ENCODE measurements around the gene GUCY2D. TPM values are rescaled to one million over a fixed set of nuclear protein-coding genes. Genes with fewer than 3 reads are reported as not detected.
A peak's percentile ranks its signal among the peaks of the same experiment; 100 is the strongest.

GUCY2D gene
- total RNA-seq, 1 donor from 2014 or later: 2.6 TPM

- no peaks in the 10 kb centered on the region for H3K27me3 ChIP-seq
- no peak for TF ChIP-seq CTCF (IDR thresholded peaks at IDR 0.05)
- ATAC-seq (no peak), DNase-seq (no peak)
- no peak overlapping the region for H3K27ac ChIP-seq
- intact Hi-C loops (cut with DNase I): no loop called here
- H3K9me3 ChIP-seq: no peaks in the 10 kb centered on the region
- H3K4me1 ChIP-seq: peaks cover 5% of the 10 kb centered on the region
- H3K36me3 ChIP-seq: no peaks in the 10 kb centered on the region
- no peak overlapping the region for H3K4me3 ChIP-seq
Measured at GRCh38 chr17:8029121-8029520, 26.7 kb downstream of the GUCY2D start.

DNA sequence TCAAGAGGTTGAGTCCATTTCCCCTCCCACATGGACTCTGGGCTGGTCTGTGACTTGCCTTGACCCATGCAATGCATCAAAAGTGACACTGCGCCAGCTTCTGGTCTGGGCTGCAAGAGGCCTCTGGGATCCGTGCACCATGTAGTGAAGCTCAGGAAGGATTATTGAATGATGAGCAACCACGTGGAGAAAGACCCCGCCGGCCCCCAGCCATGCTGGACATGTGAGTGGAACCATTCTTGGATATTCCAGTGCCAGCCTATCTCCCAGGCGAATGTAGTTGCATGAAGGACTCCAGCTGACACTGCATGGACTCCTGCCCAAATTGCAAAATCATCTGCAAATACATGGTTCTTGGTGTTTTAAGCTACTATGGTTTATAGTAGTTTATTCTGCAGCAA, 28.8 kb downstream of the GUCY2D start:
- Histone ChIP-seq H3K4me1 (no peaks in the 10 kb centered on the region), H3K27ac (no peak overlapping the region), H3K36me3 (no peaks in the 10 kb centered on the region), H3K27me3 (no peaks in the 10 kb centered on the region), H3K9me3 (no peaks in the 10 kb centered on the region), H3K4me3 (no peak overlapping the region)
- intact Hi-C loops (cut with DNase I): no loop called here
- no peak for TF ChIP-seq CTCF (IDR thresholded peaks at IDR 0.05)
- no peak for ATAC-seq
- DNase-seq: peak; percentile 50

DNA sequence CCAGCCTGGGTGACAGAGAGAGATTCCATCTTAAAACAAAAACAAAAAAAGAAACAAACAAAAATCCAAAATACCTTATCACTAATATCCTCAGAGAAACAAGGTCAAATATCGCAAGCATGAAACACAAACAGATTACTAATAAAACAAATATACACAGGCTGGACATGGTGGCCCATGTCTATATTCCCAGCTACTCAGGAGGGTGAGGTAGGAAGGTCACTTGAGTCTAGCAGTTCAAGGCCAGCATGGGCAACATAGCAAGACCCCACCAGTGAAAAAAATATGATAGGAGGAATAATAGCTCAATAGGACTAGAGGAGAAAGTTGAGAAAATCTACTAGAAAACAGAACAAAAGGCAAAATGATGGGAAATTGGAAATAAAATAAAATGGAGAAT, 29.5 kb downstream of the GUCY2D start:
- Histone ChIP-seq H3K4me1 (no peaks in the 10 kb centered on the region), H3K9me3 (no peaks in the 10 kb centered on the region), H3K27me3 (no peaks in the 10 kb centered on the region), H3K36me3 (no peaks in the 10 kb centered on the region), H3K27ac (no peak overlapping the region), H3K4me3 (no peak overlapping the region)
- no peak for ATAC-seq
- intact Hi-C loops (cut with DNase I): no loop called here
- no peak for TF ChIP-seq CTCF (IDR thresholded peaks at IDR 0.05)
- DNase-seq: no peak

- Histone ChIP-seq H3K4me3 (no peak overlapping the region), H3K27me3 (peaks cover 1% of the 10 kb centered on the region), H3K27ac (no peak overlapping the region), H3K9me3 (no peaks in the 10 kb centered on the region), H3K4me1 (no peaks in the 10 kb centered on the region), H3K36me3 (no peaks in the 10 kb centered on the region)
- DNase-seq: no peak
- no peak for ATAC-seq
- intact Hi-C loops (cut with DNase I): no loop called here
- no peak for TF ChIP-seq CTCF (IDR thresholded peaks at IDR 0.05)
Measured at GRCh38 chr17:8032442-8032841, 30.0 kb downstream of the GUCY2D start.

- Histone ChIP-seq H3K36me3 (no peaks in the 10 kb centered on the region), H3K4me3 (peak within 1 kb of the TSS; percentile 55), H3K4me1 (peaks cover 14% of the 10 kb centered on the region), H3K27ac (peak within 1 kb of the TSS; percentile 83), H3K9me3 (no peaks in the 10 kb centered on the region), H3K27me3 (peaks cover 13% of the 10 kb centered on the region)
- DNase-seq (peak; percentile 92), ATAC-seq (peak; percentile 79)
- no peak for TF ChIP-seq CTCF (IDR thresholded peaks at IDR 0.05)
- intact Hi-C loops (cut with DNase I): no loop called here
Measured at GRCh38 chr17:8038954-8039610, 36.7 kb downstream of the GUCY2D start, which contains the start of gene ALOX15B. TSS of gene ALOX15B (plus strand) at chr17:8039059. CDS start at chr17:8039156, 97 bp downstream.

All from upper lobe of right lung (tissue), 1 donor.